Endothelial cell (in vitro differentiated cells): ENCODE results near the gene NBEA. TPM values are rescaled to one million over a fixed set of nuclear protein-coding genes. Genes with fewer than 3 reads are reported as not detected.

Experiments used
- DNase-seq: peaks from one replicate; pipeline ENCODE4 v3.0.0; 2021; ENCODE audit warnings: low spot score
- H3K27ac Mint-ChIP-seq: one replicate; pipeline ENCODE4 v1.8.0; 2021; ENCODE audit warnings: mixed read lengths, inconsistent platforms; ENCODE audit not compliant: unreplicated experiment
- H3K27me3 Mint-ChIP-seq: one replicate; pipeline ENCODE4 v1.8.0; 2021; ENCODE audit warnings: mild to moderate bottlenecking, moderate library complexity, mixed read lengths, inconsistent platforms; ENCODE audit not compliant: unreplicated experiment
- H3K36me3 Mint-ChIP-seq: one replicate; pipeline ENCODE4 v1.8.0; 2021; ENCODE audit warnings: mild to moderate bottlenecking, low read depth, mixed read lengths, inconsistent platforms; ENCODE audit not compliant: unreplicated experiment
- H3K4me1 Mint-ChIP-seq: one replicate; pipeline ENCODE4 v1.8.0; 2021; ENCODE audit warnings: mild to moderate bottlenecking, mixed read lengths, inconsistent platforms; ENCODE audit not compliant: unreplicated experiment
- H3K4me3 Mint-ChIP-seq: one replicate; pipeline ENCODE4 v1.8.0; 2021; ENCODE audit warnings: mild to moderate bottlenecking, mixed read lengths, inconsistent platforms; ENCODE audit not compliant: unreplicated experiment
- H3K9me3 Mint-ChIP-seq: one replicate; pipeline ENCODE4 v1.8.0; 2021; ENCODE audit warnings: mixed read lengths, inconsistent platforms; ENCODE audit not compliant: unreplicated experiment
- total RNA-seq: library from RNA; stranded (reverse); fragmentation: NEBNext Ultra II Directional; extraction: Animal tissue kit (Norgen Biotek cat#: 25700); gene quantifications from one replicate; pipeline ENCODE4 v1.2.1, GENCODE V29; 2021; ENCODE audit not compliant: unreplicated experiment
- TF ChIP-seq, protein P1 (sequence below): fragments of 200-600 bp; sonication (generic); IDR thresholded peaks from one replicate; pipeline ENCODE4 v1.5.0; 2021; ENCODE audit warnings: antibody characterized with exemption; ENCODE audit not compliant: unreplicated experiment

Gene NBEA
- total RNA-seq, 1 donor from 2014 or later, result 11.7 TPM

DNA sequence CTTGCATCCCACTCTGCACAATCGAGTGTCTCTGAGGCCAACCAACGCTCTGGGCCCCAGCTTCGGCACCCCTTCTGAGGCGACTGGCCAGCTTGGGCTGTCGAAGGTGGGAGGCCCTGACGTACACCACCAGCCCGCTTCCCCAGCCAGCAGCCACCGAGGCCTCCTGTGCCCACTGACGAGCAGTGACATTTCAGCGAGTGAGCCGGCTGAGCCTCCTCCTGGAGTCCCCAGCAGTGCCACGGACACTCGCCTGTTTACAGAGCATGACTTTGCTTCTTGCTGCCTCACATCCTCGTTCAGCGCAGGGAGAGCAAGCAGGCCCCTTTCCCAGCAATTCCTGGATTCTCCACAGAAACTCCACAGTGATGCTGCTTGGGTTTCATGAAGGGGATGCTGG lies 774.7 kb downstream of the NBEA start:
- no peaks in the 10 kb centered on the region for H3K36me3 Mint-ChIP-seq
- TF ChIP-seq, protein P1, sequence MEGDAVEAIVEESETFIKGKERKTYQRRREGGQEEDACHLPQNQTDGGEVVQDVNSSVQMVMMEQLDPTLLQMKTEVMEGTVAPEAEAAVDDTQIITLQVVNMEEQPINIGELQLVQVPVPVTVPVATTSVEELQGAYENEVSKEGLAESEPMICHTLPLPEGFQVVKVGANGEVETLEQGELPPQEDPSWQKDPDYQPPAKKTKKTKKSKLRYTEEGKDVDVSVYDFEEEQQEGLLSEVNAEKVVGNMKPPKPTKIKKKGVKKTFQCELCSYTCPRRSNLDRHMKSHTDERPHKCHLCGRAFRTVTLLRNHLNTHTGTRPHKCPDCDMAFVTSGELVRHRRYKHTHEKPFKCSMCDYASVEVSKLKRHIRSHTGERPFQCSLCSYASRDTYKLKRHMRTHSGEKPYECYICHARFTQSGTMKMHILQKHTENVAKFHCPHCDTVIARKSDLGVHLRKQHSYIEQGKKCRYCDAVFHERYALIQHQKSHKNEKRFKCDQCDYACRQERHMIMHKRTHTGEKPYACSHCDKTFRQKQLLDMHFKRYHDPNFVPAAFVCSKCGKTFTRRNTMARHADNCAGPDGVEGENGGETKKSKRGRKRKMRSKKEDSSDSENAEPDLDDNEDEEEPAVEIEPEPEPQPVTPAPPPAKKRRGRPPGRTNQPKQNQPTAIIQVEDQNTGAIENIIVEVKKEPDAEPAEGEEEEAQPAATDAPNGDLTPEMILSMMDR, result no peak

DNA sequence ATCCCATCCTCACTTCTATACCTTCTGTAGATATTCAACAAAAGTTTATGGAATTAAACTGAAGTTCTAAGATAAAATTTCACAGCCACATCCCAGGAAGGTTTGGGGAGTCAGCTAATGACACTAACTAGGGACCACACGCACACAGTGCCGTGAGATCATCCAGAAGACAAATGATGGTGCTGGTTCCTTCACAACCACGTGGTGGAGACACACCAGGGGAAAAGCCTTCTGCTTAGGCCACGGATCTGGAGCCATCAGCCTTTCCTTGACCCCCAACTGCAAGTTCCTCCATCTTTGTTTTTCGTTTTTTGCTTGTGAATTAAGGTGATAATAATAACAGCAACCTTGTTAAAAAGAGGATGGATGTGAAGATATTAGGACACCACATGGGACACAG lies 776.0 kb downstream of the NBEA start:
- Mint-ChIP-seq H3K27ac (no peak overlapping the region), H3K4me1 (peaks cover 4% of the 10 kb centered on the region), H3K36me3 (no peaks in the 10 kb centered on the region), H3K9me3 (no peaks in the 10 kb centered on the region), H3K27me3 (no peaks in the 10 kb centered on the region), H3K4me3 (no peak overlapping the region)
- TF ChIP-seq, protein P1, result no peak
- no peak for DNase-seq

More for the DNA sequence above, 774.7 kb downstream of the NBEA start:
- Mint-ChIP-seq H3K4me1 (peaks cover 4% of the 10 kb centered on the region), H3K9me3 (no peaks in the 10 kb centered on the region), H3K27ac (no peak overlapping the region), H3K4me3 (no peak overlapping the region), H3K27me3 (no peaks in the 10 kb centered on the region)
- DNase-seq, result no peak

DNA sequence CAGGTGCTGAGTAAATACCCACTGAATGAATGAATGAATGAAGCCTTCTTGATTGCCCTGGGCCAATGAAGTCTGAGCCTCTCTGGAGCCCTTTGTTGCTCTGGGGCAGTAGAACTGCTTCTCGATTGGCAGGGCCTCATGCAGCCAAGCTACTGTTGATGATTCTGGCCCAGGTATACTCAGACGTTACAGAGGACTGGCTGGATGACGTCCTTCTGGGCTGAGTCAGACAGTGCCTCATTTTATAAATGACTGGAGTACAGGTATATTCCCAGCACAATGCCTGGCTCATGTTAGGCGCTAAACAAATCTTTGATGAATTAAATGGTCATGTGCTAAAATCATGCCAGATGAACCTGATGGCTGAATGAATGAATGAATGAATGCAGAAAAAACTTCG lies 778.2 kb downstream of the NBEA start:
- Mint-ChIP-seq H3K4me3 (no peak overlapping the region), H3K27ac (no peak overlapping the region), H3K36me3 (no peaks in the 10 kb centered on the region), H3K4me1 (peaks cover 4% of the 10 kb centered on the region), H3K9me3 (no peaks in the 10 kb centered on the region), H3K27me3 (no peaks in the 10 kb centered on the region)
- TF ChIP-seq, protein P1, result no peak
- no peak for DNase-seq

DNA sequence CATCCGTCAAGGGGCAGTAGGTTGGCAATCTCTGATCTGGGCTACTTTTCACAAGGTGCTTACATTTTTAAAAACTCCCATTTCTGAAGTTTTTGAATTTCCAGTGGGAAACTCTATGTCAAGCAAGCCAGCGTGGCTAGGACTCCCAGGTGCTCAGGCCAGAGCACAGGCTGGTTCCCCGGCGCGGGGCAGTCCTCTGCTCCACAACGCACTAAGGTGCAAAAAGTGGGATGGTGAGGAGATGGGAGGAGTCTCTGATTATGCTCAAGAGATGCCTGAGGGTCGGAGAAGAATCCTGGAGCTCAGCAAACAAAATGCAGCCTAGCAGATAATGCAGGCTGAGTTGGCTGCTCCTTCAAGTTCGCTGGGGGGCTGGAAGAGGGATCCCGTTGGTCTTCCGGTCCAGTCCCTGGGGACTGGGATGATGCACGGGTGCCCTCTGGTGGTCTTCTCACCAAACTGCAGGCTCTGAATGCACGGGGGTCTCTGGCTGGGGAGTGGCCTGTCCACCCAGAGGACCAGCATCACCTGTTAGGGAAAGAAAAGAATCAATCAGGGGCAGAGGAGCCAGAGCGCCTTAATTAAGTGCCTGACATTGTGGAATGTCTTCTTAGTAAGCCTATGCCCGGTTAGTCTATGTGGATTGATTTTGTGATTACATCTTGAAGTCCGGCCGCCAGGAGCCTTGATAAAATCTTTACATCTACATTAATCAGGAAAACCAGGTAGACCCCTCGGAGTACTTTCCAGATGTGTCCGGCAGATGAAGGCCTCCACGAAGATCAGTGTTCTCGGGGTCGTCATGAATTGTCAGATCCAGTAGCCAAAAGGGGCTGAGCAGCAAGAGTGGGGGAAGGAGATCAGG lies 778.9 kb downstream of the NBEA start:
- H3K9me3 Mint-ChIP-seq, result no peaks in the 10 kb centered on the region

More for the DNA sequence above, 778.9 kb downstream of the NBEA start:
- H3K36me3 Mint-ChIP-seq, result no peaks in the 10 kb centered on the region
- peaks cover 4% of the 10 kb centered on the region for H3K4me1 Mint-ChIP-seq
- H3K27me3 Mint-ChIP-seq, result no peaks in the 10 kb centered on the region
- peak; percentile 75 for DNase-seq
- TF ChIP-seq, protein P1, result peak; percentile 96
- no peak overlapping the region for H3K4me3 Mint-ChIP-seq
- H3K27ac Mint-ChIP-seq, result no peak overlapping the region
